ENCODE data around the gene CNN3.

- TF ChIP-seq CTCF (IDR thresholded peaks at IDR 0.05) (no peak), POLR2A (IDR thresholded peaks at IDR 0.05) (no peak)
Observed at GRCh38 chr1:94856004-94856403, 70.9 kb downstream of the CNN3 start.
